ENCODE results near the gene NUFIP1. TPM values are rescaled to one million over a fixed set of nuclear protein-coding genes. Genes with fewer than 3 reads are reported as not detected.
"Not testable (repeated sequence)": the region's sequence is repeated elsewhere in the genome, so short reads cannot be mapped to it uniquely, and the experiment has no call there.

NUFIP1 gene
- total RNA-seq, 1 donor from 2014 or later = 3.2 TPM

GRCh38 chr13:44967704-44968433, 21.4 kb downstream of the NUFIP1 start:
- Histone ChIP-seq H3K36me3 (ENCODE audit: control insufficient read depth, insufficient read depth, low read length) (peaks cover 3% of the 10 kb centered on the region), H3K27me3 (ENCODE audit: control insufficient read depth, insufficient read depth, low read length) (no peaks in the 10 kb centered on the region), H3K4me3 (ENCODE audit: low read depth, low read length) (no peak overlapping the region)
- FAIRE-seq (no peak), DNase-seq (ENCODE audit: low read depth) (no peak)
- no peak for TF ChIP-seq CTCF (IDR thresholded peaks at IDR 0.05; ENCODE audit: insufficient read depth, low read length, severe bottlenecking)

- Histone ChIP-seq H3K36me3 (ENCODE audit: control insufficient read depth, insufficient read depth, low read length) (peaks cover 6% of the 10 kb centered on the region), H3K27me3 (ENCODE audit: control insufficient read depth, insufficient read depth, low read length) (no peaks in the 10 kb centered on the region), H3K4me3 (ENCODE audit: low read depth, low read length) (no peak overlapping the region)
- TF ChIP-seq CTCF (IDR thresholded peaks at IDR 0.05; ENCODE audit: insufficient read depth, low read length, severe bottlenecking) = no peak
- no peak for FAIRE-seq
- DNase-seq (ENCODE audit: low read depth) = no peak
Observed at GRCh38 chr13:44961997-44962396, 27.3 kb downstream of the NUFIP1 start.

- Histone ChIP-seq H3K4me3 (ENCODE audit: low read depth, low read length) (no peak overlapping the region), H3K36me3 (ENCODE audit: control insufficient read depth, insufficient read depth, low read length) (peaks cover 2% of the 10 kb centered on the region), H3K27me3 (ENCODE audit: control insufficient read depth, insufficient read depth, low read length) (no peaks in the 10 kb centered on the region)
- FAIRE-seq (no peak), DNase-seq (ENCODE audit: low read depth) (no peak)
- TF ChIP-seq CTCF (IDR thresholded peaks at IDR 0.05; ENCODE audit: insufficient read depth, low read length, severe bottlenecking) = no peak
Observed at GRCh38 chr13:44955406-44955805, 33.9 kb downstream of the NUFIP1 start.

GRCh38 chr13:44954224-44954623, 35.0 kb downstream of the NUFIP1 start:
- peaks cover 2% of the 10 kb centered on the region for H3K36me3 ChIP-seq (ENCODE audit: control insufficient read depth, insufficient read depth, low read length)
- TF ChIP-seq CTCF (IDR thresholded peaks at IDR 0.05; ENCODE audit: insufficient read depth, low read length, severe bottlenecking) = no peak
- FAIRE-seq (no peak), DNase-seq (ENCODE audit: low read depth) (no peak)
- no peaks in the 10 kb centered on the region for H3K27me3 ChIP-seq (ENCODE audit: control insufficient read depth, insufficient read depth, low read length)
- H3K4me3 ChIP-seq (ENCODE audit: low read depth, low read length) = no peak overlapping the region

GRCh38 chr13:44952671-44953070, 36.6 kb downstream of the NUFIP1 start:
- FAIRE-seq = no peak
- Histone ChIP-seq H3K4me3 (ENCODE audit: low read depth, low read length) (no peak overlapping the region), H3K27me3 (ENCODE audit: control insufficient read depth, insufficient read depth, low read length) (no peaks in the 10 kb centered on the region), H3K36me3 (ENCODE audit: control insufficient read depth, insufficient read depth, low read length) (peaks cover 2% of the 10 kb centered on the region)
- no peak for TF ChIP-seq CTCF (IDR thresholded peaks at IDR 0.05; ENCODE audit: insufficient read depth, low read length, severe bottlenecking)
- no peak for DNase-seq (ENCODE audit: low read depth)

GRCh38 chr13:44951184-44951583, 38.1 kb downstream of the NUFIP1 start:
- no peak for FAIRE-seq
- Histone ChIP-seq H3K27me3 (ENCODE audit: control insufficient read depth, insufficient read depth, low read length) (no peaks in the 10 kb centered on the region), H3K4me3 (ENCODE audit: low read depth, low read length) (no peak overlapping the region), H3K36me3 (ENCODE audit: control insufficient read depth, insufficient read depth, low read length) (peaks cover 2% of the 10 kb centered on the region)
- TF ChIP-seq CTCF (IDR thresholded peaks at IDR 0.05; ENCODE audit: insufficient read depth, low read length, severe bottlenecking) = no peak
- DNase-seq (ENCODE audit: low read depth) = no peak

GRCh38 chr13:44943411-44943810, 45.9 kb downstream of the NUFIP1 start:
- H3K27me3 ChIP-seq (ENCODE audit: control insufficient read depth, insufficient read depth, low read length); FAIRE-seq; DNase-seq (ENCODE audit: low read depth); H3K36me3 ChIP-seq (ENCODE audit: control insufficient read depth, insufficient read depth, low read length); H3K4me3 ChIP-seq (ENCODE audit: low read depth, low read length): not testable (repeated sequence)

Data from bronchial epithelial cell (primary cell).